GM12891 (cell line): Measurements from ENCODE around the gene SLCO4A1.
A peak's percentile ranks its signal among the peaks of the same experiment; 100 is the strongest.

ENCODE experiments used
- DNase-seq: peaks from one replicate; pipeline ENCODE4 v3.0.0; 2011; ENCODE audit warnings: low spot score; ENCODE audit not compliant: insufficient read length
- FAIRE-seq: peaks from 2 replicates; lab custom pipeline; 2011; peaks lifted over from hg19 to GRCh38; lab: Jason Lieb, UNC
- PAX5 ChIP-seq: IDR thresholded peaks from 2 replicates; pipeline ENCODE4 v1.6.1; 2011; ENCODE audit warnings: low read length, moderate library complexity, mild to moderate bottlenecking; ENCODE audit not compliant: insufficient read depth, severe bottlenecking
- POLR2A ChIP-seq: IDR thresholded peaks from 2 replicates; pipeline ENCODE4 v1.6.1; 2011; ENCODE audit warnings: low read depth, low read length, control low read depth
- POLR2AphosphoS5 ChIP-seq: IDR thresholded peaks from 2 replicates; pipeline ENCODE4 v1.6.1; 2011; ENCODE audit warnings: low read depth, low read length, control low read depth
- POU2F2 ChIP-seq: IDR thresholded peaks from 2 replicates; pipeline ENCODE4 v1.6.1; 2011; ENCODE audit warnings: low read depth, mild to moderate bottlenecking, control low read depth, low read length, moderate library complexity
- SPI1 ChIP-seq: IDR thresholded peaks from 2 replicates; pipeline ENCODE4 v1.6.1; 2011; ENCODE audit warnings: low read depth, low read length, control low read depth
- TAF1 ChIP-seq: IDR thresholded peaks from 2 replicates; pipeline ENCODE4 v1.6.1; 2011; ENCODE audit warnings: low read depth, low read length, control low read depth

SLCO4A1 gene

DNA sequence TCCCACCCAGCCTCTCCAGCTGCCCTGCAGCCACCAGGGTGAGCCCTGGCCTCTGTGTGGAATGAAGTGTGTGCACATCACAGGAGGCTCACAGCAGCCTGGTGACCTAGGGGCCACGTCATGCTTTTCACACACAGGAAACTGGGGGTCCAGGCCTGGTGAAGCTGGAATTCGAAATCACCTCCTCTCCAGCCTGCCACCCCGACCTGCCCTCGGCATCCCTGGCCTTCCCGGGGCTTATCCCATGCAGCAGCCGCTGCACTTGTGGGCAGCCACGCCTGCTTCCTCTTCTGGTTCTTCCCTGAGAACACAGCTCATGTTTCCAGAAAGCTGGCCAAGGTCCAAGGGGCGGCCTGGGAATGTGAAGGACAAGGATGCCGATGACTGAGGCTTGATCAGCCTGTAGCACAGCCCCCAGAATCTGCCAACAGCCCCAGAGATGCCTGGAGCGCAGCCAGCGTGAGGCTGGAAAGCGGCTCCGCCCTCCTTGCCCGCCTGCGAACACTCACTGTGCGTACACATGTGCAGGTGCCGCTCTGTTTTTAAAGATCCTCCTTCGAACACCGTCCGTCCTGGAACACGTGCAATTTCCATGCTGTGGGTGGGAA is 62.1 kb downstream of the SLCO4A1 start:
- FAIRE-seq: no peak
- DNase-seq: no peak
- TF ChIP-seq PAX5 (no peak), POLR2A (no peak), POU2F2 (no peak), TAF1 (no peak), POLR2AphosphoS5 (no peak), SPI1 (no peak)

GRCh38 chr20:62705627-62706026 is 63.3 kb downstream of the SLCO4A1 start:
- DNase-seq (no peak), FAIRE-seq (no peak)
- TF ChIP-seq POLR2AphosphoS5: no peak
- no peak for TF ChIP-seq TAF1
- TF ChIP-seq SPI1: no peak
- TF ChIP-seq PAX5: no peak
- TF ChIP-seq POU2F2: no peak
- no peak for TF ChIP-seq POLR2A

DNA sequence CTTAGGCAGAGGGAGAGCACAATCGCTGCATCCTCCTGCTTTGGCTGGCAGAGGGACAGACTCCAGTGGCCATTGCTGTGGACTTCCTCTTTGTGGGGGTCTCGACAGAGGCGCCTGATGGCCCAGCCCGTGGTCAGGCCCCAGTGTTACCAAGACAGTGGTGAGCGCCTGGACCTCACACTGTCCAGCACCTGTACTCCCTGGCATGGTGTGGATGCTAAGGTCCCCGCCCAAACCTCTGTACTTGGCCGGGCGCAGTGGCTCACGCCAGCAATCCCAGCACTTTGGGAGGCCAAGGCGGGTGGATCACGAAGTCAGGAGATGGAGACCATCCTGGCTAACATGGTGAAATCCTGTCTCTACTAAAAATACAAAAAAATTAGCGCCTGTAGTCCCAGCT is 64.0 kb downstream of the SLCO4A1 start:
- no peak for DNase-seq
- no peak for FAIRE-seq
- TF ChIP-seq POLR2A: no peak
- no peak for TF ChIP-seq POU2F2
- TF ChIP-seq POLR2AphosphoS5: no peak

GRCh38 chr20:62706857-62707256 is 64.6 kb downstream of the SLCO4A1 start:
- TF ChIP-seq TAF1 (no peak), POU2F2 (no peak), SPI1 (no peak), PAX5 (no peak), POLR2AphosphoS5 (no peak), POLR2A (no peak)
- no peak for FAIRE-seq
- no peak for DNase-seq

DNA sequence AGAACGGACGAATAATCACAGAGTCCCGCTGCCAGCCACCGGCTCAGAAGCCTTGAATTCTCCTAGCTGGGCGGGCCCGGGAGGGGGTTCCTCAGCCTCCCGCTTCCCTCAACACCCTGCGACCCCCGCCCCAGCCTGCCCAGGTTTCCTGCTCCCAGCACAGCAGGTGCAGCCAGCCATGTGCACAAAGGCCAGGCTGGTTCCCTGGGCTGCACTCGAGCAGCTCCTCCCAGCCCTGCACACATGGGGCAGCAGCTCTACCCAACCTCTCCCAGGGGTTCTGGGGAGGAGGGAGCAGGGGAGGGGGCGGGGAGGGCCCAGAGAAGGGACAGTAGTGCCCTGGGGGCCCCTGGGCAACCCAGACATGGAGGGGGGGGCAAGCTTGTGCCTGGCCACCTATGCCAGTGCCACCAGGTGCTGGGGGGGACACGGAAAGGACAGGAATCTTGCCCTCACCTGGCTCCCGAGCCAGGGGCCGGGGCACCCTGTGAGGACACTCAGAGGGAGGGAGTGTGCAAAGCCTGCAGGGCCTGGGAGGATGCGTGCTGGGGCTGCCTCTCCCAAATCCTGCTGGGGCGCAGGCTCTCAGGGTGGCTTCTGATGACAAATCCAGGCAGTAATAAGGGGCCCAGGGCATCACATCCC is 65.1 kb downstream of the SLCO4A1 start:
- DNase-seq: no peak
- FAIRE-seq: no peak
- TF ChIP-seq POLR2AphosphoS5 (no peak), POU2F2 (no peak), PAX5 (no peak), TAF1 (no peak), SPI1 (no peak), POLR2A (no peak)

DNA sequence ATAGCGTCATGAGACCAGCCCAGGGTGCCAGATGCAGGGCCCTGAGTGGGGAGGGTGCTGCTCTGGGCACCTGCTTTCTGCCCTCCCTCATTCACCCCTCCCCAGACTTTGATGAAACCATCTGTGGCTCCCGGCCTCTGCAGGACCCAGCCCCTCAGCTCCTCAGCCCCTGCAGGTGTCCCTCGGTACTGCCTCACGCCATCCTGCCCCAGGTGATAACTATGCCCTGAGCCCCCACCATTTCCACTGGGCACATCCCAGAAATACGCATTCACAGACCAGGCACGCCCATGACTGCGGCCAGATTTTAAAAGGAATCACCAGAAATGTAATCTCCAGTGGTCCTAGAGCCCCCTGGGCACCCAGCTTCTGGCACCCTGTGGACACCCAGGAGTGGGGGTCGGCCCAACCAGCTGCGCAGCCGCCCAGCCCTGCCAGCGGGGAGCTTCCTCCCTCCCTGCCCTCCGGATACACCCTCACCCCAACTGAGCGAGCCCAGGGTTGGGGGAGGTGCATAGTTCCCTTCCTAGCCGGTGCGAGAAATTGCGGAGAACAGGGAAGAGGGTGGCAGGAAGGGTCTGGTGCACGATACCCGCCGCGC is 65.7 kb downstream of the SLCO4A1 start:
- FAIRE-seq (no peak), DNase-seq (peak; percentile 71)
- TF ChIP-seq POLR2A: no peak
- TF ChIP-seq POLR2AphosphoS5: no peak
- TF ChIP-seq TAF1: no peak
- no peak for TF ChIP-seq POU2F2
- TF ChIP-seq PAX5: no peak
- no peak for TF ChIP-seq SPI1

GRCh38 chr20:62708591-62709536 is 66.6 kb downstream of the SLCO4A1 start, which contains the start of gene NTSR1:
NTSR1 (plus strand) TSS chr20:62708836; CDS start chr20:62709208, 372 bp downstream.
- DNase-seq (no peak), FAIRE-seq (no peak)
- no peak for TF ChIP-seq TAF1
- no peak for TF ChIP-seq PAX5
- no peak for TF ChIP-seq POLR2AphosphoS5
- TF ChIP-seq POU2F2: no peak
- no peak for TF ChIP-seq POLR2A
- no peak for TF ChIP-seq SPI1

DNA sequence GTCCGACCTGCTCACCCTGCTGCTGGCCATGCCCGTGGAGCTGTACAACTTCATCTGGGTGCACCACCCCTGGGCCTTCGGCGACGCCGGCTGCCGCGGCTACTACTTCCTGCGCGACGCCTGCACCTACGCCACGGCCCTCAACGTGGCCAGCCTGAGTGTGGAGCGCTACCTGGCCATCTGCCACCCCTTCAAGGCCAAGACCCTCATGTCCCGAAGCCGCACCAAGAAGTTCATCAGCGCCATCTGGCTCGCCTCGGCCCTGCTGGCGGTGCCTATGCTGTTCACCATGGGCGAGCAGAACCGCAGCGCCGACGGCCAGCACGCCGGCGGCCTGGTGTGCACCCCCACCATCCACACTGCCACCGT is 67.2 kb downstream of the SLCO4A1 start:
- TF ChIP-seq SPI1 (no peak), TAF1 (no peak), PAX5 (no peak), POLR2AphosphoS5 (no peak), POU2F2 (no peak), POLR2A (no peak)
- DNase-seq (no peak), FAIRE-seq (no peak)

DNA sequence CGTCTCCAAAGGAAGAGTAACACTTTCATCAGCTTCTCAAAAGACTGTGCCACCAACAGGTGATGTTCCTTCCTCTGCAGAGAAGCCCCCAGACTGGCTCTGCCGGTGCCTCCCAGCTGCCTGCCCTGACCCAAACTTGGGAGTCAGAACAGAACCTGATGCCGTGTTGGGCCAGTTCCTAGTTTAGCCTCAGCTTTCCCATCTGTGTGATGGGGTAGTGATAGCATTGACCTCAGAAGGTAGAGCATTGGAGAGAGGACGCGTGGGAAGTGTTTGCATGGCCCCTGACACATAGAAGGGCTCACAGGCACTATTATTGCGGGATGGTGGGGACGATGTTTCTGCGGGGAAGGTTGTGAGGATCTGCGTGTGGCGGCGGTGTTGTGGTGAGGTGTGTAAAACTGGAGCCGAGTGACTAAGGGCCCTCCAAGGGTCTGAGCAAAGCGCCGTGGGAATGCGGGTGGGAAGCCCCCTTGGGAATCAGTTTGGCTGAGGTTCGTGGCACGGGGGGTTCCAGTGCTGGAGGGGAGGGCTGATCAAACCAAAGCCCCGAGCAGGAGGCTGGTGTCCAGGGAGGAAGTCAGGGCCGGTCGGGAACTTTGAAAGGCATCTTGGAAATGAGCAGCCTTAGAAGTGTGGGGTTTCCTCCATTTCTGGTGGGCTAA is 68.0 kb downstream of the SLCO4A1 start:
- TF ChIP-seq POLR2A (no peak), POLR2AphosphoS5 (no peak), SPI1 (no peak), TAF1 (no peak), PAX5 (no peak), POU2F2 (no peak)
- FAIRE-seq (no peak), DNase-seq (no peak)
